ENCODE measurements around the gene CD4.
A peak's percentile ranks its signal among the peaks of the same experiment; 100 is the strongest.

Gene CD4

GRCh38 chr12:6799147-6799546, 9.8 kb downstream of the CD4 start:
- no peaks in the 10 kb centered on the region for H3K27me3 Mint-ChIP-seq (ENCODE audit: low read depth)

GRCh38 chr12:6807170-6807569, 17.8 kb downstream of the CD4 start:
- no peak overlapping the region for H3K27ac Mint-ChIP-seq
- H3K27me3 Mint-ChIP-seq (ENCODE audit: low read depth), result peaks cover 4% of the 10 kb centered on the region
- H3K4me1 Mint-ChIP-seq, result no peaks in the 10 kb centered on the region
- TF ChIP-seq CTCF (IDR thresholded peaks at IDR 0.05; ENCODE audit: unreplicated experiment in 3 of 3), result no peak
- no peak overlapping the region for H3K4me3 Mint-ChIP-seq
- peaks cover 2% of the 10 kb centered on the region for H3K9me3 Mint-ChIP-seq
- peaks cover 8% of the 10 kb centered on the region for H3K36me3 Mint-ChIP-seq (ENCODE audit: low read depth)

More at GRCh38 chr12:6799147-6799546, 9.8 kb downstream of the CD4 start:
- peaks cover 2% of the 10 kb centered on the region for H3K9me3 Mint-ChIP-seq
- no peak overlapping the region for H3K4me3 Mint-ChIP-seq
- TF ChIP-seq CTCF (IDR thresholded peaks at IDR 0.05; ENCODE audit: unreplicated experiment in 3 of 3), result no peak
- H3K36me3 Mint-ChIP-seq (ENCODE audit: low read depth), result peaks cover 2% of the 10 kb centered on the region
- H3K4me1 Mint-ChIP-seq, result peaks cover 14% of the 10 kb centered on the region
- H3K27ac Mint-ChIP-seq, result peak overlapping the region in 1 of 3 experiments; percentile 74

GRCh38 chr12:6809056-6809455, 19.7 kb downstream of the CD4 start:
- H3K27me3 Mint-ChIP-seq (ENCODE audit: low read depth), result peaks cover 4% of the 10 kb centered on the region
- H3K9me3 Mint-ChIP-seq, result peaks cover 2% of the 10 kb centered on the region
- H3K4me3 Mint-ChIP-seq, result no peak overlapping the region
- no peak for TF ChIP-seq CTCF (IDR thresholded peaks at IDR 0.05; ENCODE audit: unreplicated experiment in 3 of 3)
- peaks cover 7% of the 10 kb centered on the region for H3K36me3 Mint-ChIP-seq (ENCODE audit: low read depth)
- H3K27ac Mint-ChIP-seq, result no peak overlapping the region
- H3K4me1 Mint-ChIP-seq, result no peaks in the 10 kb centered on the region

- no peak overlapping the region for H3K4me3 Mint-ChIP-seq
- no peaks in the 10 kb centered on the region for H3K4me1 Mint-ChIP-seq
- no peaks in the 10 kb centered on the region for H3K36me3 Mint-ChIP-seq (ENCODE audit: low read depth)
- peaks cover 4% of the 10 kb centered on the region for H3K27me3 Mint-ChIP-seq (ENCODE audit: low read depth)
- H3K9me3 Mint-ChIP-seq, result no peaks in the 10 kb centered on the region
- TF ChIP-seq CTCF (IDR thresholded peaks at IDR 0.05; ENCODE audit: unreplicated experiment in 3 of 3), result no peak
- peak overlapping the region in 1 of 3 experiments; percentile 23 for H3K27ac Mint-ChIP-seq
Observed at GRCh38 chr12:6810758-6811157, 21.4 kb downstream of the CD4 start.

- Mint-ChIP-seq H3K27ac (no peak overlapping the region), H3K27me3 (ENCODE audit: low read depth) (peaks cover 5% of the 10 kb centered on the region), H3K4me1 (peaks cover 4% of the 10 kb centered on the region), H3K36me3 (ENCODE audit: low read depth) (no peaks in the 10 kb centered on the region), H3K4me3 (no peak overlapping the region), H3K9me3 (no peaks in the 10 kb centered on the region)
- TF ChIP-seq CTCF (IDR thresholded peaks at IDR 0.05; ENCODE audit: unreplicated experiment in 3 of 3), result no peak
Observed at GRCh38 chr12:6813363-6813762, 24.0 kb downstream of the CD4 start.

GRCh38 chr12:6816598-6816997, 27.3 kb downstream of the CD4 start:
- peak overlapping the region in 2 of 3 experiments; percentile 20 to 38 for H3K27ac Mint-ChIP-seq
- H3K4me3 Mint-ChIP-seq, result no peak overlapping the region
- peaks cover 4% of the 10 kb centered on the region for H3K27me3 Mint-ChIP-seq (ENCODE audit: low read depth)
- H3K36me3 Mint-ChIP-seq (ENCODE audit: low read depth), result no peaks in the 10 kb centered on the region
- TF ChIP-seq CTCF (IDR thresholded peaks at IDR 0.05; ENCODE audit: unreplicated experiment in 3 of 3), result no peak
- H3K9me3 Mint-ChIP-seq, result no peaks in the 10 kb centered on the region
- H3K4me1 Mint-ChIP-seq, result peaks cover 30% of the 10 kb centered on the region
